CD4-positive, alpha-beta memory T cell (primary cell): ENCODE results near the gene PCDHA5. TPM values are rescaled to one million over a fixed set of nuclear protein-coding genes. Genes with fewer than 3 reads are reported as not detected.
"Not testable (repeated sequence)": the region's sequence is repeated elsewhere in the genome, so short reads cannot be mapped to it uniquely, and the experiment has no call there.

ENCODE experiments used
- CTCF ChIA-PET: fragments of 350-600 bp; sonication (Branson Sonifier 250); formaldehyde crosslinking; loops from one replicate; lab custom pipeline; 2021; ENCODE audit warnings: inconsistent platforms; ENCODE audit not compliant: partially characterized antibody; lab: Charles Lee
- POLR2A ChIA-PET: fragments of 350-600 bp; sonication (Branson Sonifier 250); formaldehyde crosslinking; loops from one replicate; lab custom pipeline; 2021; ENCODE audit not compliant: partially characterized antibody; lab: Charles Lee
- DNase-seq, 5 donors: peaks; one replicate each; pipeline versions ENCODE4 v3.0.0 to v3.0.0-alpha.2; 2020 to 2022; ENCODE audit warnings: mixed read lengths in 1 of 5
- H3K27ac ChIP-seq: one replicate; pipeline ENCODE4 v1.7.0; 2013; ENCODE audit warnings: low read depth, low read length
- H3K27me3 ChIP-seq: 2 replicates; pipeline ENCODE4 v1.7.0; 2013; ENCODE audit warnings: mild to moderate bottlenecking, low read length, moderate library complexity; ENCODE audit not compliant: insufficient read depth
- H3K36me3 ChIP-seq: 2 replicates; pipeline ENCODE4 v1.7.0; 2013; ENCODE audit warnings: mild to moderate bottlenecking, low read length, moderate library complexity; ENCODE audit not compliant: insufficient read depth
- H3K4me1 ChIP-seq: 2 replicates; pipeline ENCODE4 v1.7.0; 2013; ENCODE audit warnings: mild to moderate bottlenecking, low read length, moderate library complexity; ENCODE audit not compliant: insufficient read depth
- H3K4me3 ChIP-seq, 2 donors: one replicate each; pipeline ENCODE4 v1.7.0; 2013; ENCODE audit warnings: low read length in 2 of 2, mild to moderate bottlenecking in 1 of 2
- H3K9me3 ChIP-seq, 2 donors: one replicate each; pipeline ENCODE4 v1.7.0; 2013; ENCODE audit warnings: low read length in 2 of 2, control low read depth in 1 of 2; ENCODE audit not compliant: control insufficient read depth in 1 of 2
- H3K27ac Mint-ChIP-seq, 7 donors: one replicate each; pipeline ENCODE4 v1.8.0; 2020 to 2021; ENCODE audit warnings: mixed read lengths in 7 of 7, mild to moderate bottlenecking in 6 of 7, inconsistent platforms in 3 of 7, moderate library complexity in 3 of 7
- H3K27me3 Mint-ChIP-seq, 2 donors: one replicate each; pipeline ENCODE4 v1.8.0; 2020 to 2021; ENCODE audit warnings: mixed read lengths in 2 of 2
- H3K36me3 Mint-ChIP-seq, 2 donors: one replicate each; pipeline ENCODE4 v1.8.0; 2020 to 2021; ENCODE audit warnings: mixed read lengths in 2 of 2, inconsistent platforms in 1 of 2, mild to moderate bottlenecking in 1 of 2
- H3K4me1 Mint-ChIP-seq, 4 donors: one replicate each; pipeline ENCODE4 v1.8.0; 2020 to 2021; ENCODE audit warnings: mixed read lengths in 4 of 4, mild to moderate bottlenecking in 1 of 4
- H3K4me3 Mint-ChIP-seq, 8 donors: one replicate each; pipeline ENCODE4 v1.8.0; 2020 to 2021; ENCODE audit warnings: mixed read lengths in 8 of 8, mild to moderate bottlenecking in 7 of 8, moderate library complexity in 6 of 8, inconsistent platforms in 3 of 8
- H3K9me3 Mint-ChIP-seq, 8 donors: one replicate each; pipeline ENCODE4 v1.8.0; 2020 to 2021; ENCODE audit warnings: mixed read lengths in 8 of 8, mild to moderate bottlenecking in 5 of 8, inconsistent platforms in 3 of 8, moderate library complexity in 1 of 8
- intact Hi-C: fragments of 100-400 bp; cut with micrococcal nuclease; formaldehyde crosslinking; loops from one replicate; pipeline ENCODE4 v1.15.1; 2023
- polyA plus RNA-seq, 2 donors: library from polyadenylated mRNA; unstranded; fragments of 300-500 nt; fragmentation: Illumina TruSeq; gene quantifications; one replicate each; pipeline ENCODE4 v1.2.3, GENCODE V29; 2021
- total RNA-seq, 2 experiments: library from RNA; stranded (reverse); gene quantifications; one replicate each; pipeline ENCODE4 v1.2.3, GENCODE V29; 2021

The PCDHA5 gene
- total RNA-seq: not detected
- polyA plus RNA-seq: not detected

GRCh38 chr5:140821375-140822280 is at the start of gene PCDHA5:
TSS of gene PCDHA5 (plus strand) at chr5:140821613.
- H3K36me3 Mint-ChIP-seq: no peaks in the 10 kb centered on the region
- no peak within 1 kb of the TSS for H3K27ac Mint-ChIP-seq
- H3K4me3 Mint-ChIP-seq: no peak within 1 kb of the TSS
- peaks cover 2 to 5% of the 10 kb centered on the region in 2 donors for H3K27me3 Mint-ChIP-seq
- H3K27ac ChIP-seq: no peak within 1 kb of the TSS
- CTCF ChIA-PET: no interaction called here
- no peaks in the 10 kb centered on the region for H3K27me3 ChIP-seq
- POLR2A ChIA-PET: no interaction called here
- intact Hi-C loops: no loop called here
- H3K9me3 ChIP-seq: no peaks in the 10 kb centered on the region
- DNase-seq: no peak
- H3K4me1 Mint-ChIP-seq: no peaks in the 10 kb centered on the region
- H3K36me3 ChIP-seq: no peaks in the 10 kb centered on the region
- no peaks in the 10 kb centered on the region for H3K4me1 ChIP-seq
- no peak within 1 kb of the TSS for H3K4me3 ChIP-seq
- H3K9me3 Mint-ChIP-seq: peaks cover 0 to 49% (median 21%) of the 10 kb centered on the region in 8 donors

DNA sequence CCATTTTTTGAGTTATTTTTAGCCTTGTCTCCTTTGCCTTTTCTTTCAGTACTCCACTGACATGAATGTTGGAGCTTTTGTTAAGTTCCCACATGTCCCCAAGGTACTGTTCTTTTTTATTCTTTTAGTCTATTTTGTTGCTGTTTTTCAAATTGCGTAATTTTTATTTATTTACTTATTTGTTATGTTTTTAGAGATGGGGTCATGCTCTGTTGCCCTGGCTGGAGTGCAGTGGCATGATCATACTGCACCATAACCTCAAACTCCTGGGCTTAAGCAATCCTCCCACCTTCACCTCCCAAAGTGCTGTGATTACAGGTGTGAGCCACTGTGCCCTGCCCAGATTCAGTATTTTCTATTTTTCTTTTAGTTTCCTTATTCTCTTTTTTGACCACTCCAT is 40.9 kb upstream of the PCDHA5 start:
- H3K36me3 Mint-ChIP-seq: peaks cover 16 to 19% of the 10 kb centered on the region in 2 donors
- Histone ChIP-seq H3K27me3 (no peaks in the 10 kb centered on the region), H3K36me3 (no peaks in the 10 kb centered on the region), H3K4me1 (no peaks in the 10 kb centered on the region), H3K27ac (no peak overlapping the region), H3K4me3 (no peak overlapping the region), H3K9me3 (peaks cover 0 to 19% of the 10 kb centered on the region in 2 donors)
- no peak overlapping the region for H3K27ac Mint-ChIP-seq
- H3K4me3 Mint-ChIP-seq: no peak overlapping the region
- intact Hi-C loops: no loop called here
- CTCF ChIA-PET: interaction anchor here (1.1 kb wide), 1 partner anchor 62 kb away, joined by 4 read pairs; no protein-coding TSS in a partner anchor
- H3K27me3 Mint-ChIP-seq: no peaks in the 10 kb centered on the region
- H3K9me3 Mint-ChIP-seq: peaks cover 7 to 98% (median 86%) of the 10 kb centered on the region in 8 donors
- POLR2A ChIA-PET: no interaction called here
- H3K4me1 Mint-ChIP-seq: no peaks in the 10 kb centered on the region
- DNase-seq: no peak

DNA sequence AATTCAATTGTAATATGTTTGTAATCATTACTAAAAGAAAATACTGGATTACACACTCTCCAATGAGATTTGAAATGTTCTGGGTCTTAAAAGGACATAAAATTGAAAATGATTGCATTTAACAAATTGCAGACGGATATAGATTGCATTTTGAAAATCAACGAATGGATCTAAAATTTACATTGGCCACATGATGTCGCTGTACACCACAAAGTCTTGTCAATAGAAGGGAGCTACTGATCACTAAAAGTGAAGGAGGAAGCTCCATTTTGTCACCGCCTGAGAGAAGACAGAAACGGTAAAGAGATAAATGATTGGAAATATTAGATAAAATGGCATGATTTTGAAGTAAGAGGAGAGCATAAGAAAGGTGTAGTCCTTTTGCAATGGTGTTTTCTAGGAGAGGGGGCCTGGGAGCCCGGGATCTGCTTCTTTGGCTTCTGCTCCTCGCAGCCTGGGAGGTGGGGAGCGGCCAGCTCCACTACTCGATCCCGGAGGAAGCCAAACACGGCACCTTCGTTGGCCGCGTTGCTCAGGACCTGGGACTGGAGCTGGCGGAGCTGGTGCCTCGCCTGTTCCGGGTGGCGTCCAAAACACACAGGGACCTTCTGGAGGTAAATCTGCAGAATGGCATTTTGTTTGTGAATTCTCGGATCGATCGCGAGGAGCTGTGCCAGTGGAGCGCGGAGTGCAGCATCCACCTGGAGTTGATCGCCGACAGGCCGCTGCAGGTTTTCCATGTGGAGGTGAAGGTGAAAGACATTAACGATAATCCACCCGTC is 35.3 kb upstream of the PCDHA5 start, which contains the start of gene PCDHA1:
PCDHA1 (plus strand) TSS at position 236 of the 782 bp plus-strand sequence.
- Histone ChIP-seq H3K4me3 (no peak within 1 kb of the TSS), H3K36me3 (no peaks in the 10 kb centered on the region), H3K27me3 (no peaks in the 10 kb centered on the region), H3K9me3 (peaks cover 0 to 19% of the 10 kb centered on the region in 2 donors), H3K27ac (no peak within 1 kb of the TSS), H3K4me1 (no peaks in the 10 kb centered on the region)
- ChIA-PET CTCF (no interaction called here), POLR2A (no interaction called here)
- Mint-ChIP-seq H3K27ac (peak within 1 kb of the TSS in 1 of 7 donors; percentile 57), H3K36me3 (peaks cover 16 to 24% of the 10 kb centered on the region in 2 donors), H3K9me3 (peaks cover 6 to 89% (median 75%) of the 10 kb centered on the region in 8 donors), H3K4me1 (no peaks in the 10 kb centered on the region), H3K4me3 (peak within 1 kb of the TSS in 1 of 8 donors; percentile 55), H3K27me3 (peaks cover 5 to 11% of the 10 kb centered on the region in 2 donors)
- DNase-seq: peak in 1 of 5 donors; percentile 26
- intact Hi-C loops: no loop called here

DNA sequence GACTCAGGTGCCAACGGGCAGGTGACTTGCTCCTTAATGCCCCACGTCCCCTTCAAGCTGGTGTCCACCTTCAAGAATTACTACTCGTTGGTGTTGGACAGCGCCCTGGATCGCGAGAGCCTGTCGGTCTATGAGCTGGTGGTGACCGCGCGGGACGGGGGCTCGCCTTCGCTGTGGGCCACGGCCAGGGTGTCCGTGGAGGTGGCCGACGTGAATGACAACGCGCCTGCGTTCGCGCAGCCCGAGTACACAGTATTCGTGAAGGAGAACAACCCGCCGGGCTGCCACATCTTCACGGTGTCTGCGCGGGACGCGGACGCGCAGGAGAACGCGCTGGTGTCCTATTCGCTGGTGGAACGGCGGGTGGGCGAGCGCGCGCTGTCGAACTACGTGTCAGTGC is 34.0 kb upstream of the PCDHA5 start:
- H3K4me3 ChIP-seq, intact Hi-C loops, H3K4me3 Mint-ChIP-seq, H3K4me1 ChIP-seq, H3K27me3 ChIP-seq, H3K27ac Mint-ChIP-seq, H3K36me3 ChIP-seq, POLR2A ChIA-PET, H3K4me1 Mint-ChIP-seq, CTCF ChIA-PET, H3K27ac ChIP-seq: not testable (repeated sequence)
- peak in 1 of 5 donors; percentile 19 for DNase-seq
- Mint-ChIP-seq H3K9me3 (peaks cover 10 to 90% (median 74%) of the 10 kb centered on the region in 8 donors), H3K27me3 (peaks cover 10 to 14% of the 10 kb centered on the region in 2 donors), H3K36me3 (peaks cover 16 to 17% of the 10 kb centered on the region in 2 donors)
- H3K9me3 ChIP-seq: peaks cover 0 to 14% of the 10 kb centered on the region in 2 donors

DNA sequence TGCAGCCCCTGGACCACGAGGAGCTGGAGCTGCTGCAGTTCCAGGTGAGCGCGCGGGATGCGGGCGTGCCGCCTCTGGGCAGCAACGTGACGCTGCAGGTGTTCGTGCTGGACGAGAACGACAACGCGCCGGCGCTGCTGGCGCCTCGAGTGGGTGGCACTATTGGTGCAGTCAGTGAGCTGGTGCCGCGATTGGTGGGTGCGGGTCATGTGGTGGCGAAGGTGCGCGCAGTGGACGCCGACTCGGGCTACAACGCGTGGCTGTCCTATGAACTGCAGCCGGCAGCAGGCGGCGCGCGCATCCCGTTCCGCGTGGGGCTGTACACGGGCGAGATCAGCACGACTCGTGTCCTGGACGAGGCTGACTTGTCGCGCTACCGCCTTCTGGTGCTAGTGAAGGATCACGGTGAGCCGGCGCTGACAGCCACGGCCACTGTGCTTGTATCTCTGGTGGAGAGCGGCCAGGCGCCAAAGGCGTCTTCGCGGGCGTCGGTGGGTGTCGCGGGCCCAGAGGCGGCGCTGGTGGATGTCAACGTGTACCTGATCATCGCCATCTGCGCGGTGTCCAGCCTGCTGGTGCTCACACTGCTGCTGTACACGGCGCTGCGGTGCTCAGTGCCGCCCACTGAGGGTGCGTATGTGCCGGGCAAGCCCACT is 33.4 kb upstream of the PCDHA5 start:
- Mint-ChIP-seq H3K27me3 (peaks cover 12 to 17% of the 10 kb centered on the region in 2 donors), H3K36me3 (peaks cover 14 to 16% of the 10 kb centered on the region in 2 donors), H3K9me3 (peaks cover 12 to 90% (median 72%) of the 10 kb centered on the region in 8 donors)
- H3K4me1 Mint-ChIP-seq, H3K36me3 ChIP-seq, H3K27me3 ChIP-seq, H3K4me3 ChIP-seq, intact Hi-C loops, H3K27ac ChIP-seq, H3K27ac Mint-ChIP-seq, H3K4me1 ChIP-seq, CTCF ChIA-PET, POLR2A ChIA-PET, H3K4me3 Mint-ChIP-seq: not testable (repeated sequence)
- peak in 1 of 5 donors; percentile 24 for DNase-seq
- peaks cover 0 to 14% of the 10 kb centered on the region in 2 donors for H3K9me3 ChIP-seq

- H3K4me1 ChIP-seq: no peaks in the 10 kb centered on the region
- peaks cover 5 to 14% of the 10 kb centered on the region in 2 donors for H3K36me3 Mint-ChIP-seq
- H3K27ac ChIP-seq: no peak overlapping the region
- H3K4me3 Mint-ChIP-seq: no peak overlapping the region
- H3K27me3 Mint-ChIP-seq: peaks cover 19 to 23% of the 10 kb centered on the region in 2 donors
- H3K4me3 ChIP-seq: no peak overlapping the region
- no peaks in the 10 kb centered on the region for H3K4me1 Mint-ChIP-seq
- ChIA-PET CTCF (no interaction called here), POLR2A (no interaction called here)
- H3K9me3 Mint-ChIP-seq: peaks cover 10 to 89% (median 76%) of the 10 kb centered on the region in 8 donors
- no peaks in the 10 kb centered on the region for H3K27me3 ChIP-seq
- H3K36me3 ChIP-seq: no peaks in the 10 kb centered on the region
- intact Hi-C loops: no loop called here
- no peak overlapping the region for H3K27ac Mint-ChIP-seq
- H3K9me3 ChIP-seq: peaks cover 0 to 11% of the 10 kb centered on the region in 2 donors
- DNase-seq: peak in 1 of 5 donors; percentile 25
Observed at GRCh38 chr5:140791089-140791488, 30.3 kb upstream of the PCDHA5 start.
